Prostate gland (tissue), 2 donors: ENCODE measurements around the gene FCER2.

Experiments used
- POLR2AphosphoS5 ChIP-seq: sonication (generic); formaldehyde crosslinking; IDR thresholded peaks from one replicate; pipeline ENCODE4 v1.6.1; 2017; ENCODE audit warnings: antibody characterized with exemption
- TF ChIP-seq, protein P1 (sequence below), 4 experiments: fragments of 200-600 bp in 2 of 4; fragments of 450-650 bp in 2 of 4; sonication (generic) in 2 of 4; IDR thresholded peaks; 1 replicate in 3 of 4; 2 replicates in 1 of 4; pipeline ENCODE4 v1.5.1; 2016 to 2019; ENCODE audit warnings: antibody characterized with exemption in 4 of 4, mild to moderate bottlenecking in 2 of 4, moderate library complexity in 2 of 4

DNA sequence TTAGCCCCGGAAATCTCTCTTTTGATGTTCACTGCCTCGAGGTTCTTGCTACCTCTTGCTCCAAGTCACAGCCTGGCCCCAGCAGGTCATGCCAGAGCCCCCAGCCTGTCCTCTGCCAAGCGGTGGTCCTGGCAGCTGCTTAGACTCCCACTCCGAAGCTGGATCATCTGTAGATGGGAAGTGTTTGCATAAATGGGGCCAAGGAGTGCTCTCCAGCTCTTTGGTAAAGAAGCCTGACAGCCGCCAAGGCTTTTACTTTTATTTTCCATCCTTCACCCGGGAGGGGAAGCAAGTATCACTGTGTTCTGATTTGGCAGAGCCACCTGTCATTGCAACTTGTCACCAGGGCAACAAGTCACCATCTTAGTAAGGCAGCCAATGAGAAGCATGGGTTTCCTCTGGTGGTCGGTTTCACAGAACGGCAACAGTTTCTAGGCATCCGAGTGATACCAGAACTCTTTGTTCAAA is 43.7 kb downstream of the FCER2 start:
- TF ChIP-seq, protein P1, sequence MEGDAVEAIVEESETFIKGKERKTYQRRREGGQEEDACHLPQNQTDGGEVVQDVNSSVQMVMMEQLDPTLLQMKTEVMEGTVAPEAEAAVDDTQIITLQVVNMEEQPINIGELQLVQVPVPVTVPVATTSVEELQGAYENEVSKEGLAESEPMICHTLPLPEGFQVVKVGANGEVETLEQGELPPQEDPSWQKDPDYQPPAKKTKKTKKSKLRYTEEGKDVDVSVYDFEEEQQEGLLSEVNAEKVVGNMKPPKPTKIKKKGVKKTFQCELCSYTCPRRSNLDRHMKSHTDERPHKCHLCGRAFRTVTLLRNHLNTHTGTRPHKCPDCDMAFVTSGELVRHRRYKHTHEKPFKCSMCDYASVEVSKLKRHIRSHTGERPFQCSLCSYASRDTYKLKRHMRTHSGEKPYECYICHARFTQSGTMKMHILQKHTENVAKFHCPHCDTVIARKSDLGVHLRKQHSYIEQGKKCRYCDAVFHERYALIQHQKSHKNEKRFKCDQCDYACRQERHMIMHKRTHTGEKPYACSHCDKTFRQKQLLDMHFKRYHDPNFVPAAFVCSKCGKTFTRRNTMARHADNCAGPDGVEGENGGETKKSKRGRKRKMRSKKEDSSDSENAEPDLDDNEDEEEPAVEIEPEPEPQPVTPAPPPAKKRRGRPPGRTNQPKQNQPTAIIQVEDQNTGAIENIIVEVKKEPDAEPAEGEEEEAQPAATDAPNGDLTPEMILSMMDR (IDR thresholded peaks at IDR 0.05), result no peak
- no peak for TF ChIP-seq POLR2AphosphoS5
